ENCODE results near the gene FARS2. TPM values are rescaled to one million over a fixed set of nuclear protein-coding genes. Genes with fewer than 3 reads are reported as not detected.

FARS2 gene
- polyA plus RNA-seq, 2 of the 4 experiments (the other 2 are of a cell fraction), result 12.9 to 17.5 TPM

DNA sequence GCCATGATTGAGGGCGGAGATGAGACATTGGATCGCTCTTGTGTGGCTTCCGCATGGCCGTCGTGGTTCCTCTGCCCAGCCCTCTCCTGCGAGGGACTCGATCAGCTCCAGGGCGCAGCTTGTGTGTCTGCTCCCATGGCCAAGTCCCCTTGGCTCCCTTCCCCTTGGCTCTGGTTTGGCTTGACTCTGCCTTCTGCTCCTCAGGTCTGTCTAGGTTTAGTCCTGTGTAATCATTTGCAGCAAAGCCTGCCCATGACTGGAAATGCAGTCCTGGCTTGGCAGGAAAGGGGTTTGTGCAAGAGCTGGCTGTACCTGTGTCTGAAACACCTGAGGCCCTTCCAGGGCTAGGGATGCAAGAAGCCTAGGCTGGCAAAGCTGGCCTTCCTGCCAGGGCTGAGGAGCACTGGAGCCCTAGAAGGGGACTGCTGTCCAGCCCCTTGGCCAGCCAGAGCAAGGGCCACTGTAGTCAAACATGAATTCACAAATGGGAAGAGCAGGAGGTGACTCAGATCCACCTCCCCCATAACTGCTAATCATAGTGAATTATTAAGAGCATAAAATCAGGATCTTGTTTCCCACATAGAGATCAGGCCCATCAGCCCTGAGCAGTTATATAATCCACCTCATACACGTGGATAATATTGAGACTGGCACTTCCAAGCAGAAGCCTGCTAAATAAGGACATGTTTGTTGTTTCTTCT is 196.8 kb downstream of the FARS2 start:
- POLR2A ChIA-PET, result no interaction called here
- WGBS (ENCODE audit: missing lambda C conversion rate), result 86% methylated on average over 9 of the region's 9 CpGs
- no peak overlapping the region for H3K4me2 ChIP-seq
- no peak for TF ChIP-seq RAD21 (conservative IDR thresholded peaks at IDR 0.05 in 1 of 2, IDR thresholded peaks at IDR 0.05 in 1 of 2)
- no peak for TF ChIP-seq REST (IDR thresholded peaks at IDR 0.05)
- no peak for TF ChIP-seq NR3C1 (IDR thresholded peaks at IDR 0.05)
- TF ChIP-seq HOXB13 (CRISPR knock-in tag; IDR thresholded peaks at IDR 0.05; ENCODE audit: low read depth), result no peak
- no peak for TF ChIP-seq NPAS2 (CRISPR knock-in tag; IDR thresholded peaks at IDR 0.05; ENCODE audit: borderline replicate concordance)
- TF ChIP-seq ZFP36 (IDR thresholded peaks at IDR 0.05; ENCODE audit: borderline replicate concordance, partially characterized antibody), result no peak
- no peak for TF ChIP-seq BHLHE40 (IDR thresholded peaks at IDR 0.05; ENCODE audit: low read depth, low read length)
- no peak for TF ChIP-seq CHD2 (IDR thresholded peaks at IDR 0.05; ENCODE audit: low read length, partially characterized antibody)
- no peak for TF ChIP-seq TFCP2L1 (CRISPR knock-in tag; IDR thresholded peaks at IDR 0.05)
- TF ChIP-seq, protein P1, sequence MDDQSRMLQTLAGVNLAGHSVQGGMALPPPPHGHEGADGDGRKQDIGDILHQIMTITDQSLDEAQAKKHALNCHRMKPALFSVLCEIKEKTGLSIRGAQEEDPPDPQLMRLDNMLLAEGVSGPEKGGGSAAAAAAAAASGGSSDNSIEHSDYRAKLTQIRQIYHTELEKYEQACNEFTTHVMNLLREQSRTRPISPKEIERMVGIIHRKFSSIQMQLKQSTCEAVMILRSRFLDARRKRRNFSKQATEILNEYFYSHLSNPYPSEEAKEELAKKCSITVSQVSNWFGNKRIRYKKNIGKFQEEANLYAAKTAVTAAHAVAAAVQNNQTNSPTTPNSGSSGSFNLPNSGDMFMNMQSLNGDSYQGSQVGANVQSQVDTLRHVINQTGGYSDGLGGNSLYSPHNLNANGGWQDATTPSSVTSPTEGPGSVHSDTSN (IDR thresholded peaks at IDR 0.05), result no peak
- TF ChIP-seq MAFK (IDR thresholded peaks at IDR 0.05; ENCODE audit: partially characterized antibody), result no peak
- TF ChIP-seq MAX (IDR thresholded peaks at IDR 0.05), result no peak
- no peak for TF ChIP-seq SREBF2 (IDR thresholded peaks at IDR 0.05)
- TF ChIP-seq KDM5A (IDR thresholded peaks at IDR 0.05), result no peak
- TF ChIP-seq RNF2 (IDR thresholded peaks at IDR 0.05; ENCODE audit: borderline replicate concordance, low read depth), result no peak
- TF ChIP-seq HMGXB4 (CRISPR knock-in tag; IDR thresholded peaks at IDR 0.05; ENCODE audit: borderline replicate concordance), result no peak
- TF ChIP-seq CBX2 (IDR thresholded peaks at IDR 0.05; ENCODE audit: borderline replicate concordance, low read depth), result no peak
- TF ChIP-seq HEYL (CRISPR knock-in tag; IDR thresholded peaks at IDR 0.05), result no peak
- no peak for TF ChIP-seq SMC3 (IDR thresholded peaks at IDR 0.05)
- CTCF ChIA-PET, result interaction anchor here (0.6 kb wide), 1 partner anchor 52 kb away, joined by 3 read pairs; no protein-coding TSS in a partner anchor
- DNase-seq (ENCODE audit: low read depth in 1 of 2, low spot score in 1 of 2), result no peak
- no peak for FAIRE-seq
- H3K27ac ChIP-seq, result no peak overlapping the region
- peaks cover 16% of the 10 kb centered on the region for H3K4me1 ChIP-seq
- no peak for ATAC-seq
- no peak overlapping the region for H3K4me3 ChIP-seq
- no peaks in the 10 kb centered on the region for H3K9me3 ChIP-seq

GRCh38 chr6:5459346-5459745 is 198.0 kb downstream of the FARS2 start:
- CTCF ChIA-PET, result interaction anchor here (2.5 kb wide), 1 partner anchor 12 kb away, joined by 8 read pairs; no protein-coding TSS in a partner anchor

More at GRCh38 chr6:5459346-5459745, 198.0 kb downstream of the FARS2 start:
- POLR2A ChIA-PET, result no interaction called here
- Histone ChIP-seq H3K4me2 (no peak overlapping the region), H3K27ac (no peak overlapping the region), H3K9me3 (no peaks in the 10 kb centered on the region), H3K4me3 (no peak overlapping the region), H3K4me1 (peaks cover 16% of the 10 kb centered on the region)
- DNase-seq (ENCODE audit: low read depth in 1 of 2, low spot score in 1 of 2) (no peak), FAIRE-seq (no peak), ATAC-seq (no peak)
- 96% methylated on average over 5 of the region's 5 CpGs for WGBS (ENCODE audit: missing lambda C conversion rate)
- no peak for TF ChIP-seq RNF2 (IDR thresholded peaks at IDR 0.05; ENCODE audit: borderline replicate concordance, low read depth)
- TF ChIP-seq JUN (IDR thresholded peaks at IDR 0.05), result no peak
- no peak for TF ChIP-seq POLR2A (IDR thresholded peaks at IDR 0.05; ENCODE audit: low read length)
- TF ChIP-seq HOXA7 (CRISPR knock-in tag; IDR thresholded peaks at IDR 0.05), result no peak
- TF ChIP-seq FOSB (CRISPR knock-in tag; IDR thresholded peaks at IDR 0.05), result no peak

Measured in A549 (cell line).